IMR-90 (cell line): ENCODE data around the gene PRTG. TPM values are rescaled to one million over a fixed set of nuclear protein-coding genes. Genes with fewer than 3 reads are reported as not detected.

Source experiments
- ATAC-seq: fragments of 200-7000 bp; cut with Tn5 transposase; 2 replicates; pipeline ENCODE4 v1.9.1; 2020; ENCODE audit warnings: low read depth, mild to moderate bottlenecking, moderate library complexity
- BruUV-seq: library from RNA; stranded (reverse); fragments of 400-500 nt; replicated peaks from 2 replicates; lab custom pipeline; 2021; lab: Mats Ljungman, UMichigan
- CTCF ChIA-PET: fragments of 300-600 bp; formaldehyde crosslinking; extraction: SDS; loops from one replicate; lab custom pipeline; 2021; ENCODE audit warnings: antibody characterized with exemption; lab: Yijun Ruan, JAX
- POLR2A ChIA-PET: fragments of 300-600 bp; sonication (Branson Sonifier 250); formaldehyde crosslinking; loops from one replicate; lab custom pipeline; 2022; ENCODE audit warnings: antibody characterized with exemption; ENCODE audit not compliant: unreplicated experiment; lab: Charles Lee
- DNase-seq: peaks from one replicate; pipeline ENCODE4 v3.0.0; 2013
- H2AFZ ChIP-seq: replicated peaks from 2 replicates; pipeline ENCODE3; 2013; ENCODE audit warnings: low read length, mild to moderate bottlenecking; ENCODE audit not compliant: poor library complexity
- H2AK5ac ChIP-seq: 2 replicates; pipeline ENCODE4 v1.6.1; 2013; ENCODE audit warnings: low read depth, low read length, inconsistent platforms
- H2AK9ac ChIP-seq: replicated peaks from 2 replicates; pipeline ENCODE3; 2013; ENCODE audit warnings: mild to moderate bottlenecking, low read depth, low read length, moderate library complexity; ENCODE audit not compliant: poor library complexity
- H2BK120ac ChIP-seq: 2 replicates; pipeline ENCODE4 v1.6.1; 2013; ENCODE audit warnings: low read depth, low read length, inconsistent platforms
- H2BK15ac ChIP-seq: 3 replicates; pipeline ENCODE4 v1.6.1; 2013; ENCODE audit warnings: low read depth, low read length, inconsistent platforms
- H2BK20ac ChIP-seq: 2 replicates; pipeline ENCODE4 v1.6.1; 2013; ENCODE audit warnings: low read depth, mild to moderate bottlenecking, inconsistent platforms, low read length, moderate library complexity
- H2BK5ac ChIP-seq: 2 replicates; pipeline ENCODE4 v1.6.1; 2013; ENCODE audit warnings: mild to moderate bottlenecking, low read depth, low read length, inconsistent platforms; ENCODE audit not compliant: poor library complexity, severe bottlenecking
- H3K14ac ChIP-seq: replicated peaks from 2 replicates; pipeline ENCODE4 v1.6.1; 2013; ENCODE audit warnings: low read depth, low read length, inconsistent platforms
- H3K18ac ChIP-seq: 2 replicates; pipeline ENCODE4 v1.6.1; 2013; ENCODE audit warnings: low read depth, low read length, control low read depth
- H3K23ac ChIP-seq: 2 replicates; pipeline ENCODE4 v1.6.1; 2013; ENCODE audit warnings: low read depth, low read length, inconsistent platforms
- H3K27ac ChIP-seq: 2 replicates; pipeline ENCODE4 v1.5.1; 2013; ENCODE audit warnings: mild to moderate bottlenecking, control low read depth, low read length; ENCODE audit not compliant: insufficient read depth
- H3K27me3 ChIP-seq: 2 replicates; pipeline ENCODE4 v1.6.1; 2013; ENCODE audit warnings: low read length; ENCODE audit not compliant: control insufficient read depth, insufficient read depth
- H3K36me3 ChIP-seq: 2 replicates; pipeline ENCODE4 v1.6.1; 2013; ENCODE audit warnings: low read length, mixed read lengths; ENCODE audit not compliant: control insufficient read depth, insufficient read depth
- H3K4ac ChIP-seq: 2 replicates; pipeline ENCODE4 v1.6.1; 2013; ENCODE audit warnings: low read depth, low read length, inconsistent platforms
- H3K4me1 ChIP-seq: 2 replicates; pipeline ENCODE4 v1.6.1; 2013; ENCODE audit warnings: low read length, mixed read lengths; ENCODE audit not compliant: control insufficient read depth, insufficient read depth
- H3K4me2 ChIP-seq: 2 replicates; pipeline ENCODE4 v1.6.1; 2013; ENCODE audit warnings: low read depth, mild to moderate bottlenecking, control low read depth, low read length, moderate library complexity
- H3K4me3 ChIP-seq: 2 replicates; pipeline ENCODE4 v1.5.1; 2013; ENCODE audit warnings: low read depth, mild to moderate bottlenecking, control low read depth, low read length, moderate library complexity; ENCODE audit not compliant: insufficient read depth
- H3K56ac ChIP-seq: 2 replicates; pipeline ENCODE4 v1.6.1; 2013; ENCODE audit warnings: low read length, inconsistent platforms; ENCODE audit not compliant: insufficient read depth; ENCODE audit errors: extremely low read depth
- H3K79me1 ChIP-seq, 2 experiments: 2 replicates each; pipeline ENCODE4 v1.6.1; 2013; ENCODE audit warnings: low read length in 2 of 2, inconsistent platforms in 1 of 2, low read depth in 1 of 2
- H3K9ac ChIP-seq: 2 replicates; pipeline ENCODE4 v1.6.1; 2013; ENCODE audit warnings: low read depth, low read length, control low read depth
- H3K9me1 ChIP-seq: 2 replicates; pipeline ENCODE4 v1.6.1; 2013; ENCODE audit warnings: low read length, inconsistent platforms; ENCODE audit not compliant: insufficient read depth
- H3K9me3 ChIP-seq: 2 replicates; pipeline ENCODE4 v1.6.1; 2013; ENCODE audit warnings: low read length; ENCODE audit not compliant: control insufficient read depth, insufficient read depth
- H4K20me1 ChIP-seq: 2 replicates; pipeline ENCODE4 v1.6.1; 2013; ENCODE audit warnings: low read length, inconsistent platforms; ENCODE audit not compliant: insufficient read depth
- H4K5ac ChIP-seq: 2 replicates; pipeline ENCODE4 v1.6.1; 2013; ENCODE audit warnings: mild to moderate bottlenecking, low read depth, low read length, control low read depth
- H4K8ac ChIP-seq, 2 experiments: 2 replicates each; pipeline ENCODE4 v1.6.1; 2013; ENCODE audit warnings: low read depth in 2 of 2, low read length in 2 of 2, control low read depth in 1 of 2, inconsistent platforms in 1 of 2
- H4K91ac ChIP-seq: 2 replicates; pipeline ENCODE4 v1.6.1; 2013; ENCODE audit warnings: low read depth, low read length, inconsistent platforms; ENCODE audit not compliant: insufficient read depth
- BHLHE40 ChIP-seq: fragments of 150-350 bp; IDR thresholded peaks from 2 replicates; pipeline ENCODE4 v1.6.1; 2016; ENCODE audit warnings: mild to moderate bottlenecking, low read depth, low read length
- CEBPB ChIP-seq: IDR thresholded peaks from 2 replicates; pipeline ENCODE4 v1.6.1; 2012; ENCODE audit warnings: low read depth, low read length, improper control_type of control experiment
- CHD1 ChIP-seq: IDR thresholded peaks from 2 replicates; pipeline ENCODE4 v1.6.1; 2012; ENCODE audit warnings: low read depth, low read length, improper control_type of control experiment
- FOS ChIP-seq: fragments of 150-350 bp; IDR thresholded peaks from 2 replicates; pipeline ENCODE4 v1.6.1; 2016; ENCODE audit warnings: low read depth, low read length
- MAFK ChIP-seq: IDR thresholded peaks from 2 replicates; pipeline ENCODE4 v1.6.1; 2012; ENCODE audit warnings: low read depth, low read length, improper control_type of control experiment
- MXI1 ChIP-seq: IDR thresholded peaks from 2 replicates; pipeline ENCODE4 v1.6.1; 2012; ENCODE audit warnings: low read depth, mild to moderate bottlenecking, low read length, moderate library complexity, borderline replicate concordance
- POLR2A ChIP-seq: IDR thresholded peaks from 2 replicates; pipeline ENCODE4 v1.6.1; 2012; ENCODE audit warnings: mild to moderate bottlenecking, low read depth, low read length
- RAD21 ChIP-seq: IDR thresholded peaks from 2 replicates; pipeline ENCODE4 v1.6.1; 2012; ENCODE audit warnings: low read length, improper control_type of control experiment
- RCOR1 ChIP-seq: IDR thresholded peaks from 2 replicates; pipeline ENCODE4 v1.6.1; 2012; ENCODE audit warnings: mild to moderate bottlenecking, low read length, improper control_type of control experiment; ENCODE audit not compliant: insufficient replicate concordance
- RFX5 ChIP-seq: IDR thresholded peaks from 2 replicates; pipeline ENCODE4 v1.8.0; 2012; ENCODE audit warnings: low read depth, mild to moderate bottlenecking, low read length, moderate library complexity
- SMC3 ChIP-seq: fragments of 150-350 bp; IDR thresholded peaks from 2 replicates; pipeline ENCODE4 v1.6.1; 2016; ENCODE audit warnings: low read depth, mild to moderate bottlenecking, antibody characterized with exemption, low read length, moderate library complexity
- WGBS, 2 experiments: methylation state at CpG; one replicate each; pipeline versions ENCODE4 v1.1.5 to v1.1.7; 2013; ENCODE audit warnings: missing lambda C conversion rate in 2 of 2; ENCODE audit not compliant: insufficient read length in 1 of 2; ENCODE audit errors: extremely low coverage in 2 of 2; 5-methylcytosine and 5-hydroxymethylcytosine counted together
- dilution Hi-C: fragments of 300-500 bp; cut with HindIII; formaldehyde crosslinking; loops from one replicate; pipeline ENCODE4 v1.14.3; 2018; ENCODE audit warnings: low sequenced_read_pairs; ENCODE audit not compliant: unreplicated experiment
- in situ Hi-C: fragments of 300-500 bp; cut with MboI; formaldehyde crosslinking; loops from 3 replicates; pipeline ENCODE4 v1.14.3; 2019; ENCODE audit warnings: low sequenced_read_pairs, inconsistent platforms, mixed read lengths
- intact Hi-C: fragments of 100-400 bp; cut with micrococcal nuclease; formaldehyde crosslinking; loops from 2 replicates; pipeline ENCODE4 v1.10.0; 2022
- polyA plus RNA-seq, 3 experiments: library from polyadenylated mRNA; depleted of rRNA; stranded (reverse); fragments of >200 nt; gene quantifications; 2 replicates each; pipeline ENCODE4 v1.2.3, GENCODE V29; 2012; ENCODE audit warnings: low replicate concordance in 1 of 3
- total RNA-seq: library from RNA; depleted of rRNA; stranded (reverse); fragments of >200 nt; gene quantifications from 2 replicates; pipeline ENCODE4 v1.2.3, GENCODE V29; 2012
- TF ChIP-seq, protein P1 (sequence below): fragments of 150-350 bp; IDR thresholded peaks from 2 replicates; pipeline ENCODE4 v1.6.1; 2017; ENCODE audit warnings: mild to moderate bottlenecking, antibody characterized with exemption, low read length, low read depth
- TF ChIP-seq, protein P2 (sequence below): conservative IDR thresholded peaks from 2 replicates; pipeline ENCODE4 v1.5.1; 2012; ENCODE audit warnings: mild to moderate bottlenecking, low read depth, low read length, improper control_type of control experiment

PRTG gene
- total and polyA plus RNA-seq, 2 of the 4 experiments (the other 2 are of a cell fraction) = 0.99 to 1.4 TPM

- no peak overlapping the region for H2BK20ac ChIP-seq
- no peak overlapping the region for H2AFZ ChIP-seq
- H2AK5ac ChIP-seq = no peak overlapping the region
- H3K4ac ChIP-seq = no peak overlapping the region
- no TSS peak for BruUV-seq
- no peak overlapping the region for H2BK5ac ChIP-seq
- intact Hi-C loops = no loop called here
- no peaks in the 10 kb centered on the region for H3K79me1 ChIP-seq
- ChIA-PET CTCF (interaction anchor here (0.5 kb wide), 1 partner anchor 350 kb away, joined by 4 read pairs; no protein-coding TSS in a partner anchor), POLR2A (no interaction called here)
- H4K91ac ChIP-seq = no peak overlapping the region
- H3K27ac ChIP-seq = no peak overlapping the region
- in situ Hi-C loops = loop anchor here (5.0 kb wide), 1 partner anchor 110 kb away; no protein-coding TSS in a partner anchor
- no peak overlapping the region for H4K8ac ChIP-seq
- no peaks in the 10 kb centered on the region for H3K36me3 ChIP-seq
- no peaks in the 10 kb centered on the region for H3K27me3 ChIP-seq
- no peak overlapping the region for H3K9ac ChIP-seq
- no peak overlapping the region for H3K23ac ChIP-seq
- H3K9me1 ChIP-seq = no peaks in the 10 kb centered on the region
- H3K56ac ChIP-seq = no peak overlapping the region
- H3K4me2 ChIP-seq = no peak overlapping the region
- H2BK15ac ChIP-seq = no peak overlapping the region
- no peak overlapping the region for H2BK120ac ChIP-seq
- H3K14ac ChIP-seq = no peak overlapping the region
- TF ChIP-seq BHLHE40 = no peak
- no peak for TF ChIP-seq FOS
- no peak for TF ChIP-seq MAFK
- no peak for TF ChIP-seq CEBPB
- TF ChIP-seq RFX5 = no peak
- TF ChIP-seq CHD1 = no peak
- TF ChIP-seq MXI1 = no peak
- TF ChIP-seq RCOR1 = no peak
- no peak for TF ChIP-seq RAD21
- TF ChIP-seq SMC3 = no peak
- TF ChIP-seq, protein P1, sequence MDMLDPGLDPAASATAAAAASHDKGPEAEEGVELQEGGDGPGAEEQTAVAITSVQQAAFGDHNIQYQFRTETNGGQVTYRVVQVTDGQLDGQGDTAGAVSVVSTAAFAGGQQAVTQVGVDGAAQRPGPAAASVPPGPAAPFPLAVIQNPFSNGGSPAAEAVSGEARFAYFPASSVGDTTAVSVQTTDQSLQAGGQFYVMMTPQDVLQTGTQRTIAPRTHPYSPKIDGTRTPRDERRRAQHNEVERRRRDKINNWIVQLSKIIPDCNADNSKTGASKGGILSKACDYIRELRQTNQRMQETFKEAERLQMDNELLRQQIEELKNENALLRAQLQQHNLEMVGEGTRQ = no peak
- TF ChIP-seq, protein P2, sequence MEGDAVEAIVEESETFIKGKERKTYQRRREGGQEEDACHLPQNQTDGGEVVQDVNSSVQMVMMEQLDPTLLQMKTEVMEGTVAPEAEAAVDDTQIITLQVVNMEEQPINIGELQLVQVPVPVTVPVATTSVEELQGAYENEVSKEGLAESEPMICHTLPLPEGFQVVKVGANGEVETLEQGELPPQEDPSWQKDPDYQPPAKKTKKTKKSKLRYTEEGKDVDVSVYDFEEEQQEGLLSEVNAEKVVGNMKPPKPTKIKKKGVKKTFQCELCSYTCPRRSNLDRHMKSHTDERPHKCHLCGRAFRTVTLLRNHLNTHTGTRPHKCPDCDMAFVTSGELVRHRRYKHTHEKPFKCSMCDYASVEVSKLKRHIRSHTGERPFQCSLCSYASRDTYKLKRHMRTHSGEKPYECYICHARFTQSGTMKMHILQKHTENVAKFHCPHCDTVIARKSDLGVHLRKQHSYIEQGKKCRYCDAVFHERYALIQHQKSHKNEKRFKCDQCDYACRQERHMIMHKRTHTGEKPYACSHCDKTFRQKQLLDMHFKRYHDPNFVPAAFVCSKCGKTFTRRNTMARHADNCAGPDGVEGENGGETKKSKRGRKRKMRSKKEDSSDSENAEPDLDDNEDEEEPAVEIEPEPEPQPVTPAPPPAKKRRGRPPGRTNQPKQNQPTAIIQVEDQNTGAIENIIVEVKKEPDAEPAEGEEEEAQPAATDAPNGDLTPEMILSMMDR = no peak
- TF ChIP-seq POLR2A = no peak
- ATAC-seq = no peak
- no peaks in the 10 kb centered on the region for H3K4me1 ChIP-seq
- no peak for DNase-seq
- no peaks in the 10 kb centered on the region for H4K20me1 ChIP-seq
- dilution Hi-C loops = no loop called here
- no peak overlapping the region for H4K5ac ChIP-seq
- H3K4me3 ChIP-seq = no peak overlapping the region
- no peaks in the 10 kb centered on the region for H3K9me3 ChIP-seq
- H3K18ac ChIP-seq = no peak overlapping the region
- H2AK9ac ChIP-seq = no peak overlapping the region
- no CpG with 5 or more reads among the region's 3 CpGs for WGBS, 2 experiments
These were observed 105.9 kb downstream of the PRTG start for GRCh38 chr15:55637086-55637485.
